Activated naive CD4-positive, alpha-beta T cell treated with anti-CD3 and anti-CD28 coated beads for 36 hours (primary cell): ENCODE measurements around the gene KRT20. TPM values are rescaled to one million over a fixed set of nuclear protein-coding genes. Genes with fewer than 3 reads are reported as not detected.

Experiments used
- CTCF ChIA-PET: fragments of 350-600 bp; sonication (Branson Sonifier 250); formaldehyde crosslinking; loops from one replicate; lab custom pipeline; 2021; ENCODE audit warnings: antibody characterized with exemption; lab: Charles Lee
- DNase-seq: peaks from one replicate; pipeline ENCODE4 v3.0.0-alpha.2; 2020
- H3K27ac Mint-ChIP-seq: one replicate; pipeline ENCODE4 v1.8.0; 2021; ENCODE audit warnings: mild to moderate bottlenecking, mixed read lengths
- H3K27me3 Mint-ChIP-seq: one replicate; pipeline ENCODE4 v1.8.0; 2021; ENCODE audit warnings: low read depth, mixed read lengths
- H3K36me3 Mint-ChIP-seq: one replicate; pipeline ENCODE4 v1.8.0; 2021; ENCODE audit warnings: low read depth, mixed read lengths
- H3K4me1 Mint-ChIP-seq: one replicate; pipeline ENCODE4 v1.8.0; 2021; ENCODE audit warnings: low read depth, mixed read lengths
- H3K4me3 Mint-ChIP-seq: one replicate; pipeline ENCODE4 v1.8.0; 2021; ENCODE audit warnings: mild to moderate bottlenecking, moderate library complexity, mixed read lengths
- H3K9me3 Mint-ChIP-seq: one replicate; pipeline ENCODE4 v1.8.0; 2021; ENCODE audit warnings: mixed read lengths
- intact Hi-C: fragments of 100-400 bp; cut with micrococcal nuclease; formaldehyde crosslinking; loops from one replicate; pipeline ENCODE4 v1.15.1; 2023
- total RNA-seq, 2 experiments: library from RNA; stranded (reverse); gene quantifications; one replicate each; pipeline ENCODE4 v1.2.3, GENCODE V29; 2021

KRT20 gene
- total RNA-seq, 2 experiments from 2014 or later, result not detected

GRCh38 chr17:40895106-40895730, 10.2 kb upstream of the KRT20 start:
- no peak overlapping the region for H3K4me3 Mint-ChIP-seq
- peaks cover 13% of the 10 kb centered on the region for H3K27me3 Mint-ChIP-seq
- H3K36me3 Mint-ChIP-seq, result no peaks in the 10 kb centered on the region
- no peak overlapping the region for H3K27ac Mint-ChIP-seq
- intact Hi-C loops, result no loop called here
- CTCF ChIA-PET, result interaction anchor here (1.1 kb wide), 1 partner anchor 601 kb away, joined by 3 read pairs; no protein-coding TSS in a partner anchor
- no peaks in the 10 kb centered on the region for H3K4me1 Mint-ChIP-seq
- DNase-seq, result no peak
- no peaks in the 10 kb centered on the region for H3K9me3 Mint-ChIP-seq

GRCh38 chr17:40888196-40888720, 3.2 kb upstream of the KRT20 start:
- Mint-ChIP-seq H3K27ac (no peak overlapping the region), H3K4me1 (no peaks in the 10 kb centered on the region), H3K27me3 (peaks cover 26% of the 10 kb centered on the region), H3K4me3 (no peak overlapping the region), H3K36me3 (no peaks in the 10 kb centered on the region), H3K9me3 (no peaks in the 10 kb centered on the region)
- CTCF ChIA-PET, result no interaction called here
- intact Hi-C loops, result no loop called here
- DNase-seq, result no peak

GRCh38 chr17:40886090-40886489, 1.0 kb upstream of the KRT20 start:
- intact Hi-C loops, result no loop called here
- CTCF ChIA-PET, result interaction anchor here (0.9 kb wide), 1 partner anchor 10 kb away, joined by 3 read pairs; no protein-coding TSS in a partner anchor
- H3K4me1 Mint-ChIP-seq, result no peaks in the 10 kb centered on the region
- H3K4me3 Mint-ChIP-seq, result no peak overlapping the region
- H3K36me3 Mint-ChIP-seq, result no peaks in the 10 kb centered on the region
- no peaks in the 10 kb centered on the region for H3K9me3 Mint-ChIP-seq
- DNase-seq, result no peak
- H3K27ac Mint-ChIP-seq, result no peak overlapping the region
- peaks cover 20% of the 10 kb centered on the region for H3K27me3 Mint-ChIP-seq

GRCh38 chr17:40883626-40884334, 1.3 kb downstream of the KRT20 start:
- CTCF ChIA-PET, result no interaction called here
- Mint-ChIP-seq H3K27ac (no peak overlapping the region), H3K4me1 (no peaks in the 10 kb centered on the region), H3K9me3 (no peaks in the 10 kb centered on the region), H3K4me3 (no peak overlapping the region), H3K27me3 (peaks cover 15% of the 10 kb centered on the region), H3K36me3 (no peaks in the 10 kb centered on the region)
- intact Hi-C loops, result no loop called here
- DNase-seq, result no peak

GRCh38 chr17:40883031-40883430, 2.0 kb downstream of the KRT20 start:
- CTCF ChIA-PET, result no interaction called here
- Mint-ChIP-seq H3K27ac (no peak overlapping the region), H3K9me3 (no peaks in the 10 kb centered on the region), H3K4me1 (no peaks in the 10 kb centered on the region), H3K4me3 (no peak overlapping the region), H3K36me3 (no peaks in the 10 kb centered on the region), H3K27me3 (peaks cover 8% of the 10 kb centered on the region)
- intact Hi-C loops, result no loop called here
- DNase-seq, result no peak

- Mint-ChIP-seq H3K4me1 (no peaks in the 10 kb centered on the region), H3K36me3 (no peaks in the 10 kb centered on the region), H3K9me3 (no peaks in the 10 kb centered on the region), H3K27me3 (no peaks in the 10 kb centered on the region), H3K27ac (no peak overlapping the region), H3K4me3 (no peak overlapping the region)
- intact Hi-C loops, result no loop called here
- CTCF ChIA-PET, result no interaction called here
- no peak for DNase-seq
These were observed 6.0 kb downstream of the KRT20 start for GRCh38 chr17:40879026-40879425.

- no peaks in the 10 kb centered on the region for H3K4me1 Mint-ChIP-seq
- no peaks in the 10 kb centered on the region for H3K36me3 Mint-ChIP-seq
- intact Hi-C loops, result no loop called here
- DNase-seq, result no peak
- CTCF ChIA-PET, result interaction anchor here (0.6 kb wide), 1 partner anchor 444 kb away, joined by 4 read pairs; no protein-coding TSS in a partner anchor
- no peak overlapping the region for H3K4me3 Mint-ChIP-seq
- no peaks in the 10 kb centered on the region for H3K27me3 Mint-ChIP-seq
- no peak overlapping the region for H3K27ac Mint-ChIP-seq
- H3K9me3 Mint-ChIP-seq, result no peaks in the 10 kb centered on the region
These were observed 7.0 kb downstream of the KRT20 start for GRCh38 chr17:40878044-40878443.

GRCh38 chr17:40873801-40874200, 11.2 kb downstream of the KRT20 start:
- H3K36me3 Mint-ChIP-seq, result no peaks in the 10 kb centered on the region
- CTCF ChIA-PET, result no interaction called here
- no peak overlapping the region for H3K27ac Mint-ChIP-seq
- H3K9me3 Mint-ChIP-seq, result no peaks in the 10 kb centered on the region
- DNase-seq, result no peak
- H3K4me1 Mint-ChIP-seq, result no peaks in the 10 kb centered on the region
- intact Hi-C loops, result no loop called here
- no peak overlapping the region for H3K4me3 Mint-ChIP-seq
- peaks cover 2% of the 10 kb centered on the region for H3K27me3 Mint-ChIP-seq

GRCh38 chr17:40873255-40873654, 11.8 kb downstream of the KRT20 start:
- no peak overlapping the region for H3K27ac Mint-ChIP-seq

GRCh38 chr17:40872416-40872815, 12.6 kb downstream of the KRT20 start:
- no peaks in the 10 kb centered on the region for H3K36me3 Mint-ChIP-seq

More at GRCh38 chr17:40873255-40873654, 11.8 kb downstream of the KRT20 start:
- CTCF ChIA-PET, result interaction anchor here (0.6 kb wide), 1 partner anchor 59 kb away, joined by 5 read pairs; no protein-coding TSS in a partner anchor
- DNase-seq, result no peak
- peaks cover 2% of the 10 kb centered on the region for H3K27me3 Mint-ChIP-seq
- intact Hi-C loops, result no loop called here
- no peaks in the 10 kb centered on the region for H3K36me3 Mint-ChIP-seq
- no peaks in the 10 kb centered on the region for H3K9me3 Mint-ChIP-seq
- no peak overlapping the region for H3K4me3 Mint-ChIP-seq
- H3K4me1 Mint-ChIP-seq, result no peaks in the 10 kb centered on the region

GRCh38 chr17:40871316-40871715, 13.7 kb downstream of the KRT20 start:
- Mint-ChIP-seq H3K9me3 (no peaks in the 10 kb centered on the region), H3K27ac (no peak overlapping the region), H3K4me1 (no peaks in the 10 kb centered on the region), H3K4me3 (no peak overlapping the region), H3K36me3 (no peaks in the 10 kb centered on the region), H3K27me3 (peaks cover 6% of the 10 kb centered on the region)
- intact Hi-C loops, result no loop called here
- CTCF ChIA-PET, result interaction anchor here (0.7 to 1.0 kb wide), 2 partner anchors 90 to 792 kb away, joined by 3 read pairs; no protein-coding TSS in a partner anchor
- DNase-seq, result no peak

More at GRCh38 chr17:40872416-40872815, 12.6 kb downstream of the KRT20 start:
- no peaks in the 10 kb centered on the region for H3K4me1 Mint-ChIP-seq
- DNase-seq, result no peak
- H3K4me3 Mint-ChIP-seq, result no peak overlapping the region
- H3K27me3 Mint-ChIP-seq, result peaks cover 2% of the 10 kb centered on the region
- CTCF ChIA-PET, result no interaction called here
- no peak overlapping the region for H3K27ac Mint-ChIP-seq
- no peaks in the 10 kb centered on the region for H3K9me3 Mint-ChIP-seq
- intact Hi-C loops, result no loop called here

- CTCF ChIA-PET, result no interaction called here
- no peak overlapping the region for H3K27ac Mint-ChIP-seq
- no peaks in the 10 kb centered on the region for H3K36me3 Mint-ChIP-seq
- peaks cover 6% of the 10 kb centered on the region for H3K27me3 Mint-ChIP-seq
- H3K9me3 Mint-ChIP-seq, result no peaks in the 10 kb centered on the region
- H3K4me1 Mint-ChIP-seq, result no peaks in the 10 kb centered on the region
- DNase-seq, result no peak
- no peak overlapping the region for H3K4me3 Mint-ChIP-seq
- intact Hi-C loops, result no loop called here
These were observed 14.9 kb downstream of the KRT20 start for GRCh38 chr17:40870136-40870535.
